Caco-2 (cell line): ENCODE results near the gene SLC25A18. TPM values are rescaled to one million over a fixed set of nuclear protein-coding genes. Genes with fewer than 3 reads are reported as not detected.
A peak's percentile ranks its signal among the peaks of the same experiment; 100 is the strongest.

Experiments
- BruUV-seq: library from RNA; stranded (reverse); fragments of 400-500 nt; replicated peaks from 2 replicates; lab custom pipeline; 2021; lab: Mats Ljungman, UMichigan
- CTCF ChIA-PET: fragments of 300-600 bp; sonication (Branson Sonifier 250); formaldehyde crosslinking; loops from one replicate; lab custom pipeline; 2022; ENCODE audit warnings: antibody characterized with exemption; lab: Charles Lee
- POLR2A ChIA-PET: fragments of 300-600 bp; sonication (Branson Sonifier 250); formaldehyde crosslinking; loops from one replicate; lab custom pipeline; 2022; ENCODE audit warnings: antibody characterized with exemption; lab: Charles Lee
- DNase-seq, 2 experiments: peaks; one replicate each; pipeline versions ENCODE4 v3.0.0 to v3.0.0-alpha.2; 2020 to 2022
- H3K27me3 ChIP-seq: replicated peaks from 2 replicates; pipeline ENCODE4 v1.6.0; 2011; ENCODE audit warnings: low read length; ENCODE audit not compliant: control insufficient read depth, insufficient read depth
- H3K36me3 ChIP-seq: 2 replicates; pipeline ENCODE4 v1.5.1; 2011; ENCODE audit warnings: low read length; ENCODE audit not compliant: control insufficient read depth, insufficient read depth
- H3K4me1 ChIP-seq: fragments of 250-450 bp; sonication (Bioruptor Pico); 2 replicates; pipeline ENCODE4 v1.5.1; 2020; ENCODE audit warnings: mild to moderate bottlenecking
- H3K4me3 ChIP-seq: 2 replicates; pipeline ENCODE4 v1.5.1; 2011; ENCODE audit warnings: low read depth, mild to moderate bottlenecking, control low read depth, low read length
- H3K9me3 ChIP-seq: fragments of 250-450 bp; sonication (Bioruptor Pico); 2 replicates; pipeline ENCODE4 v1.5.1; 2020; ENCODE audit warnings: mild to moderate bottlenecking, moderate library complexity
- H3K27ac Mint-ChIP-seq: one replicate; pipeline ENCODE4 v1.8.0; 2022; ENCODE audit warnings: mixed read lengths; ENCODE audit not compliant: unreplicated experiment
- H3K27me3 Mint-ChIP-seq: one replicate; pipeline ENCODE4 v1.8.0; 2022; ENCODE audit warnings: mixed read lengths; ENCODE audit not compliant: insufficient read depth, unreplicated experiment
- H3K36me3 Mint-ChIP-seq: one replicate; pipeline ENCODE4 v1.8.0; 2022; ENCODE audit warnings: mild to moderate bottlenecking, mixed read lengths; ENCODE audit not compliant: insufficient read depth, unreplicated experiment
- H3K4me1 Mint-ChIP-seq: one replicate; pipeline ENCODE4 v1.8.0; 2022; ENCODE audit warnings: low read depth, mixed read lengths; ENCODE audit not compliant: unreplicated experiment
- H3K4me3 Mint-ChIP-seq: one replicate; pipeline ENCODE4 v1.8.0; 2022; ENCODE audit warnings: mild to moderate bottlenecking, moderate library complexity, mixed read lengths; ENCODE audit not compliant: unreplicated experiment
- H3K9me3 Mint-ChIP-seq: one replicate; pipeline ENCODE4 v1.8.0; 2022; ENCODE audit warnings: mixed read lengths; ENCODE audit not compliant: unreplicated experiment
- intact Hi-C: fragments of 100-400 bp; cut with micrococcal nuclease; formaldehyde crosslinking; loops from one replicate; pipeline ENCODE4 v1.10.0; 2022; ENCODE audit not compliant: unreplicated experiment
- total RNA-seq: library from RNA; stranded (reverse); gene quantifications from 2 replicates; pipeline ENCODE4 v1.2.3, GENCODE V29; 2022
- TF ChIP-seq, protein P1 (sequence below), 2 experiments: fragments of 200-600 bp in 1 of 2; IDR thresholded peaks; 1 replicate in 1 of 2; 2 replicates in 1 of 2; pipeline versions ENCODE4 v1.5.1 to v1.8.0; 2011 to 2022; ENCODE audit warnings: antibody characterized with exemption in 1 of 2, control low read depth in 1 of 2, inconsistent platforms in 1 of 2, low read depth in 1 of 2, low read length in 1 of 2, mild to moderate bottlenecking in 1 of 2, moderate library complexity in 1 of 2; ENCODE audit not compliant: insufficient read depth in 1 of 2, severe bottlenecking in 1 of 2, unreplicated experiment in 1 of 2

The SLC25A18 gene
- total RNA-seq, 1 experiment from 2014 or later, result not detected

DNA sequence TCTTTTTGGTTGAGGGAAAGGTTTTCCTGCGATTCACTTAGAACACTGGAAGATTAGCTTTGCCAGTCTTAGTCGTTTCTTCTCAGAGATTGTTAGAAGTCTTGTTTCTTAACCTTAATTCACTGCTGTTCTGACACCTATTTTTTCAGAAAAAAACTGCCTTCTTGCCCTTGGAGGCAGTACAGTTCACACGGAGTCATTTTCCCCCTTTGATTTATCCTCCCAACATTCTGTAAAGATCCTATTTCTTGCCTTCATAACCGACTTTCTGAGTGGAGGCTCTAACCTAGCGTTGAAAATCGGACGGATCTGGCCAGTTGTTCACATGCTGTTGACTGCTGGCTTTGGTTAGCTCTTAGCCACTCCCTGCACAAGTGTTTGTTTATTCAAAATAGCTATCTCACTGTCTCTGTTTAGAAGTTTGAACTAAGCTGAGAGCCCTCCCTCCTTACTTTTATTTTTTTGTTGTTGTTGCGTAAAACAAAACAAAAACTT is 76.0 kb downstream of the SLC25A18 start:
- no peaks in the 10 kb centered on the region for H3K27me3 ChIP-seq
- TSS peak; percentile 88 for BruUV-seq
- intact Hi-C loops, result no loop called here
- H3K36me3 ChIP-seq, result no peaks in the 10 kb centered on the region
- Mint-ChIP-seq H3K4me3 (peak overlapping the region; percentile 94), H3K36me3 (peaks cover 38% of the 10 kb centered on the region), H3K9me3 (no peaks in the 10 kb centered on the region), H3K4me1 (peaks cover 8% of the 10 kb centered on the region), H3K27ac (peak overlapping the region; percentile 95), H3K27me3 (no peaks in the 10 kb centered on the region)
- peaks cover 12% of the 10 kb centered on the region for H3K4me1 ChIP-seq
- H3K9me3 ChIP-seq, result no peaks in the 10 kb centered on the region
- peak overlapping the region; percentile 67 for H3K4me3 ChIP-seq
- TF ChIP-seq, protein P1, sequence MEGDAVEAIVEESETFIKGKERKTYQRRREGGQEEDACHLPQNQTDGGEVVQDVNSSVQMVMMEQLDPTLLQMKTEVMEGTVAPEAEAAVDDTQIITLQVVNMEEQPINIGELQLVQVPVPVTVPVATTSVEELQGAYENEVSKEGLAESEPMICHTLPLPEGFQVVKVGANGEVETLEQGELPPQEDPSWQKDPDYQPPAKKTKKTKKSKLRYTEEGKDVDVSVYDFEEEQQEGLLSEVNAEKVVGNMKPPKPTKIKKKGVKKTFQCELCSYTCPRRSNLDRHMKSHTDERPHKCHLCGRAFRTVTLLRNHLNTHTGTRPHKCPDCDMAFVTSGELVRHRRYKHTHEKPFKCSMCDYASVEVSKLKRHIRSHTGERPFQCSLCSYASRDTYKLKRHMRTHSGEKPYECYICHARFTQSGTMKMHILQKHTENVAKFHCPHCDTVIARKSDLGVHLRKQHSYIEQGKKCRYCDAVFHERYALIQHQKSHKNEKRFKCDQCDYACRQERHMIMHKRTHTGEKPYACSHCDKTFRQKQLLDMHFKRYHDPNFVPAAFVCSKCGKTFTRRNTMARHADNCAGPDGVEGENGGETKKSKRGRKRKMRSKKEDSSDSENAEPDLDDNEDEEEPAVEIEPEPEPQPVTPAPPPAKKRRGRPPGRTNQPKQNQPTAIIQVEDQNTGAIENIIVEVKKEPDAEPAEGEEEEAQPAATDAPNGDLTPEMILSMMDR (IDR thresholded peaks at IDR 0.05; ENCODE audit: insufficient read depth in 1 of 2, low read depth in 1 of 2, low read length in 1 of 2, severe bottlenecking in 1 of 2, unreplicated experiment in 1 of 2), result no peak
- ChIA-PET POLR2A (interaction anchor here (0.6 to 1.6 kb wide), 6 partner anchors 10 to 422 kb away, joined by 3 to 6 read pairs (median 4); no protein-coding TSS in a partner anchor), CTCF (no interaction called here)
- peak in 1 of 2 experiments; percentile 56 for DNase-seq

Other genes starting within 250 kb of the SLC25A18 start
- 1.1 TPM in 2 replicates for gene CECR2, start 194.0 kb upstream of the SLC25A18 start, total RNA-seq
- 139 and 147 TPM in 2 replicates for gene ATP6V1E1, start 65.3 kb downstream of the SLC25A18 start, total RNA-seq
- 33.7 and 34.3 TPM in 2 replicates for gene BCL2L13, start 75.3 kb downstream of the SLC25A18 start, total RNA-seq
- 28.2 and 28.7 TPM in 2 replicates for gene BID, start 211.0 kb downstream of the SLC25A18 start, total RNA-seq